GM19468 (cell line): ENCODE data around the gene PSME3.
"Not testable (repeated sequence)": the region's sequence is repeated elsewhere in the genome, so short reads cannot be mapped to it uniquely, and the experiment has no call there.

Experiments used
- ATAC-seq: cut with Tn5 transposase; IDR thresholded peaks from one replicate; pipeline ENCODE4 v1.9.1; 2021; ENCODE audit warnings: mild to moderate bottlenecking, moderate library complexity, moderate number of reproducible peaks; ENCODE audit not compliant: unreplicated experiment; ENCODE audit errors: extremely low read depth

Gene PSME3

DNA sequence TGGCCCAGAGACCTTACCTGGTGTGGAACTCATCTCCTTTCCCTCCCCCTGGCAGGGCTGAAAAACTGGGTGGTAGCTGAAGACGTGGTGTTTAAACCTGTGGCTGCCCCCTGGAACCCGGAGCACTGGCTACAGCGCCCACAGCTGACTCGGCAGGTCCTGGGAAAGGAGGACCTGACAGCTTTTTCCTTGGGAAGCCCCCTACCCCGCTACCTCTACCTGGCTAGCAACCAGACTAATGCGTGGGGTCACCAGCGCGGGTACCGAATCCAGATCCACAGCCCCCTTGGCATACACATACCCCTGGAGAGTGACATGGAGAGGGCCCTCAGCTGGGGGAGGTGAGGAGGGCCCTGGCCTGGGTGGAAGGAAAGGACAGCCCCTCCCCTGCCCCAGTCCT lies 15.8 kb downstream of the PSME3 start:
- ATAC-seq = no peak

DNA sequence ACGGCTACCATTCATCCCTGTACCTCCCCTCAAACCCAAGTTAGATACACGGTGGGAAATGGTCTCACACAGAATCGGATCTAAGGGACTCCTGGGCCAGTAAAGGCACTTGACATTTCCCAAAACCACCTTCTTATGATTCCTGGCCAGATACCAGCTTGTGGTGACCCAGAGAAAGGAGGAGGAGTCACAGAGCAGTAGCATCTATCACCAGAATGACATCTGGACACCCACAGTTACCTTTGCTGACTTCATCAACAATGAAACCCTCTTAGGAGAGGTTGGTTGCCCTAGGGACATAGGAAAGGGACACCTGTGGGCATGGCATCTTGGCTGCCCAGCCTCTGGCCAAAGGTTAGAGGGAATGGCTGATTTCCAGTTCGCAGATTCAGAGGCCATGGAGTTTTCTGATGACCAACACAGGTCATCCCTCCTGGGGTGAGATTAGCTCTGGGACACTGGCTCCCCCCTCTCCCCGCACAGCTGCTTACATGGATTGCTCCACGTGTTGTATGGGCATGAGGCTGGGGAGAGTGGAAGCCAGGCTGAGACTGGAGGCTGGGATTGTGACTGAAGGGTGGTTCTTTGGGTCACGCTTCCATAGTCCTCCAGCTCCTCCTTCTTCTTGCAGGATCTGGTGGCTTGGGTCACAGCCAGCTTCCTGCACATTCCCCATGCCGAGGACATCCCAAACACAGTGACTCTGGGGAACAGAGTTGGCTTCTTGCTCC lies 16.4 kb downstream of the PSME3 start:
- ATAC-seq = no peak

DNA sequence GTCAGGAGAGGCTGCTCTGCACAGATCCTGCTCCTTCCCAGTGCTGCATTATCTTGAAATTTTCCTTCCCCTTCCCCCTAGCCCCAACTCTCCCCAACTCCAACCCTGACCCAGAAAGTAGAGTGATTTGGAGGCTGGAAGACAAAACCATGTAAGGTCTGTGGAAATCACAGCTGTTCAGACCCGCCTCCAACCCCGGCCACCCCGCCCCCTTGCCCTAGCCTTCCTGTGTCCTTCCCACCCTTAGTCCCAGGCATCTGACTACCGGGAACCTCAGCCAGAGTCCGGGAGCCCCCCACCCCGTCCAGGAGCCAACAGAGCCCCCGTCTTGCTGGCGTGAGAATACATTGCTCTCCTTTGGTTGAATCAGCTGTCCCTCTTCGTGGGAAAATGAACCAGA lies 17.8 kb downstream of the PSME3 start, which contains the start of gene AOC3:
Gene AOC3 (plus strand): TSS at position 246 of the 400 bp plus-strand sequence. CDS start 145 bp downstream, at position 391.
- ATAC-seq = no peak

DNA sequence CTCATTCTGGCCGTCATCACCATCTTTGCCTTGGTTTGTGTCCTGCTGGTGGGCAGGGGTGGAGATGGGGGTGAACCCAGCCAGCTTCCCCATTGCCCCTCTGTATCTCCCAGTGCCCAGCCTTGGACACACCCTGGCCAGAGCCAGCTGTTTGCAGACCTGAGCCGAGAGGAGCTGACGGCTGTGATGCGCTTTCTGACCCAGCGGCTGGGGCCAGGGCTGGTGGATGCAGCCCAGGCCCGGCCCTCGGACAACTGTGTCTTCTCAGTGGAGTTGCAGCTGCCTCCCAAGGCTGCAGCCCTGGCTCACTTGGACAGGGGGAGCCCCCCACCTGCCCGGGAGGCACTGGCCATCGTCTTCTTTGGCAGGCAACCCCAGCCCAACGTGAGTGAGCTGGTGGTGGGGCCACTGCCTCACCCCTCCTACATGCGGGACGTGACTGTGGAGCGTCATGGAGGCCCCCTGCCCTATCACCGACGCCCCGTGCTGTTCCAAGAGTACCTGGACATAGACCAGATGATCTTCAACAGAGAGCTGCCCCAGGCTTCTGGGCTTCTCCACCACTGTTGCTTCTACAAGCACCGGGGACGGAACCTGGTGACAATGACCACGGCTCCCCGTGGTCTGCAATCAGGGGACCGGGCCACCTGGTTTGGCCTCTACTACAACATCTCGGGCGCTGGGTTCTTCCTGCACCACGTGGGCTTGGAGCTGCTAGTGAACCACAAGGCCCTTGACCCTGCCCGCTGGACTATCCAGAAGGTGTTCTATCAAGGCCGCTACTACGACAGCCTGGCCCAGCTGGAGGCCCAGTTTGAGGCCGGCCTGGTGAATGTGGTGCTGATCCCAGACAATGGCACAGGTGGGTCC lies 18.4 kb downstream of the PSME3 start:
- not testable (repeated sequence) for ATAC-seq

DNA sequence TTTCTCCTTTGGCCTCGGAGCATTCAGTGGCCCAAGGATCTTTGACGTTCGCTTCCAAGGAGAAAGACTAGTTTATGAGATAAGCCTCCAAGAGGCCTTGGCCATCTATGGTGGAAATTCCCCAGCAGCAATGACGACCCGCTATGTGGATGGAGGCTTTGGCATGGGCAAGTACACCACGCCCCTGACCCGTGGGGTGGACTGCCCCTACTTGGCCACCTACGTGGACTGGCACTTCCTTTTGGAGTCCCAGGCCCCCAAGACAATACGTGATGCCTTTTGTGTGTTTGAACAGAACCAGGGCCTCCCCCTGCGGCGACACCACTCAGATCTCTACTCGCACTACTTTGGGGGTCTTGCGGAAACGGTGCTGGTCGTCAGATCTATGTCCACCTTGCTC lies 19.2 kb downstream of the PSME3 start:
- no peak for ATAC-seq

DNA sequence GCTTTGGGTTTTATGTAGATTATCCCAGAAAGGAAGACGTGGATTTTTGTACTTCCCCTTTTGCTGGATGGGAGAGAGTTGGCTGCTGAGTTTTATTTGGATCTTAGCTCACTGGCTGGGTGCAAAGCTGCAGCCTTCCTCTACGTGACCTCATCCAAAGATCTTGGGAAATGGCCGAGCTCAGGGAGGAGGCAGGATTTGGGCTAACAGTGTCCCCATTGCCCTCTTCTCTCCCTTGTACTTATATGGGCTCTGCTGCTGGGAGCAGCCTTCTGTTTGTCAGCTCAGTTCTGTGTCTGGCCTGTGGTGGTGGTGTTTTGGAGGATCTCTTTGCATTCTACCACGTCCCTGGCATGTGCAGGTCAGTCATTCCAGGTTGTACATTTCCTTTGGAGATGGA lies 19.8 kb downstream of the PSME3 start:
- ATAC-seq = no peak

DNA sequence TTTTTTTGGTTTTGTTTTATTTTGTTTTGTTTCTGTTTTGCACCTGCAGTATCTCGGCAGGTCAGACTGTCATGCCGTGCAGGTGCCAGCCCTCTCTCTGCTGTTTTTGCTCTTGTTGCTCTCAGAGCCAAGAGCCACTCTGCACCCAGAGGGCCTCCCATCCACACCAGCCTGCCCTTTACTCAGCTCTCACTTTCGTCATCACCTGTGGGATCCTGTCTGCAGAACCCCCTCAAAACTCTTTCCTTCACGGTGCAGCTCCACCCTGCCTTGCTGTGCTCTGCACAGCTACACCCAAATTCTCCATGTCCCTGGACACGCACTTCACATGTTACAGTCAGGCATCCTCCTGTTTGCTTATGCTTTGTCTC lies 20.4 kb downstream of the PSME3 start:
- no peak for ATAC-seq

DNA sequence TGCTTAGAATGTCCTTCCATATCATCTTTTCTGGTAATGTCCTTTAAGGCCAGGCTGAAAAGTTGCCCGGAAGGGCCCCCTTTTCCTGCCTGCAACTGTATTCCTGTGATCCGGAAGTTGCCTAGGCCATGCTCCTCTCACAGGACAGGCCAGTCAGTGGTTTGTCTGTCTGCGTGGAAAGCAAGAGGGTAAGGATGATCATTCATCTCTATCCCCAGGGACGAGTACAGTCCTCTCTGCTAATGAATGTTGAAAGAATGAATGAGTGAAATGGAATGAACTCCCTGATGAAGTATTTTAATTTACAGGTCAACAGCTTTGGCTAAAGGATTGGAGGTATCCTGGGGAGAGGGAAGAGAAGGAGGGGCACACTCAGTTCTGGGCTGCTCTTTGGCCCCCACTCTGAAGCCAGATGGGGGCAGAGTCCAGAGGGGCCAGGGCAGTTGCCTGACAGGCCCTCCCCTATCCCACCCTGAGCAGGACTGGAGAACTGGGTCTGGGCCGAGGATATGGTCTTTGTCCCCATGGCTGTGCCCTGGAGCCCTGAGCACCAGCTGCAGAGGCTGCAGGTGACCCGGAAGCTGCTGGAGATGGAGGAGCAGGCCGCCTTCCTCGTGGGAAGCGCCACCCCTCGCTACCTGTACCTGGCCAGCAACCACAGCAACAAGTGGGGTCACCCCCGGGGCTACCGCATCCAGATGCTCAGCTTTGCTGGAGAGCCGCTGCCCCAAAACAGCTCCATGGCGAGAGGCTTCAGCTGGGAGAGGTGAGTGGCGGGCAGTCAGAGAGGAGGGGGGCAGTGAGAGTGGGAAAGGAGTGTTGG lies 21.0 kb downstream of the PSME3 start:
- no peak for ATAC-seq

DNA sequence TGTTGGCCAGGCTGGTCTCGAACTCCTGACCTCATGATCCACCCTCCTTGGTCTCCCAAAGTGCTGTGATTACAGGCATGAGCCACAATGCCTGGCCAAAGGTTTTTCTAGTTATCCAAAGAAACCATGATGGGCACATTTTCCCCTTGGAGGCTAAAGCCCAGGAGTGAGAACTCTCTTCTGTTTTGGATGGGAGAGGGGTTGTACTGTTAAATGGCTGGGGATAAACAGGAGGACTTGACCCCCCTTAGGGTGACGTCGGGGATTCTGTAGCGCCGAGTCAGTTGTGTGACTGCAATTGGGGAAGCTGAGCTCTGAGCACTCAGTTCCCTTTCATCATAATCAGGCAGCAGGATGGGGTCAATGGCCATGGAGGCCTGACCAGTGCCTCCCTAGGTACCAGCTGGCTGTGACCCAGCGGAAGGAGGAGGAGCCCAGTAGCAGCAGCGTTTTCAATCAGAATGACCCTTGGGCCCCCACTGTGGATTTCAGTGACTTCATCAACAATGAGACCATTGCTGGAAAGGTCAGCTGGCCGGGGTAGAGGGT lies 21.9 kb downstream of the PSME3 start:
- no peak for ATAC-seq

DNA sequence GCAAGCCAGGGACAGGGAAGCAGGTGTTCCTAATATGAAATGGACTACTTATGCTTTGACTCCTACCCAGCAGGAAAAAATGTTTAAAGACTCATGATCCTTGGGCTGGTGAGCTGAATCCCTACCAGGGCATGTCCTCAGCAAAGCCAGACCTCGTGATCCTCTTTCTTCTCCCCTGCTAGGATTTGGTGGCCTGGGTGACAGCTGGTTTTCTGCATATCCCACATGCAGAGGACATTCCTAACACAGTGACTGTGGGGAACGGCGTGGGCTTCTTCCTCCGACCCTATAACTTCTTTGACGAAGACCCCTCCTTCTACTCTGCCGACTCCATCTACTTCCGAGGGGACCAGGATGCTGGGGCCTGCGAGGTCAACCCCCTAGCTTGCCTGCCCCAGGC lies 22.9 kb downstream of the PSME3 start:
- not testable (repeated sequence) for ATAC-seq

DNA sequence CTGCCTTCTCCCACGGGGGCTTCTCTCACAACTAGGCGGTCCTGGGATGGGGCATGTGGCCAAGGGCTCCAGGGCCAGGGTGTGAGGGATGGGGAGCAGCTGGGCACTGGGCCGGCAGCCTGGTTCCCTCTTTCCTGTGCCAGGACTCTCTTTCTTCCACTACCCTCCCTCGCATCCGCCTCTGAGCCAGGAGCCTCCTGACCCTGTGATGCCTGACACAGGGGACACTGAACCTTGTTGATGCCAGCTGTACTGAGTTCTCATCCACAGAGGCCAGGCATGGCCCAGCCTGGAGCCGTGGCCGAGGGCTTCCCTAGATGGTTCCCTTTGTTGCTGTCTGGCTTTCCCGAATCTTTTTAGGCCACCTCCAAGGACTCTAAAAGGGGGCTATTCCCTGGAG lies 23.3 kb downstream of the PSME3 start:
- ATAC-seq = not testable (repeated sequence)

DNA sequence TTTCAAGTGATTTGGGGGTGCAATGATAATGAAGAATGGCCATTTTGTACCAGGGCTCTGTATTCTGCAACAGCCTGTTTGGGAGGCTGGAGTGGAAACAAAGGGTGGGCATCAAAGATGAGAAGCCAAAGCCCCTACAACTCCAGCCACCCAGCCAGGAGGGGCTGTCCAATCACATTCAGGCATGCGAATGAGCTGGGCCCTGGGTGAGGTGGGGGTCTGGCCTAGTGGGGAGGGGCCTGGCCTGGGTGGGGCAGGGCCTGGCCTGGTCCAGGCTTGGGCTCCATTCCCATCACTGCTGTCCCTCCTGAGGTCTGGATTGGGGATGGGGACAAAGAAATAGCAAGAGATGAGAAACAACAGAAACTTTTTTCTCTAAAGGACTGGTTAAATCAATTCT lies 24.2 kb downstream of the PSME3 start:
- ATAC-seq = no peak

DNA sequence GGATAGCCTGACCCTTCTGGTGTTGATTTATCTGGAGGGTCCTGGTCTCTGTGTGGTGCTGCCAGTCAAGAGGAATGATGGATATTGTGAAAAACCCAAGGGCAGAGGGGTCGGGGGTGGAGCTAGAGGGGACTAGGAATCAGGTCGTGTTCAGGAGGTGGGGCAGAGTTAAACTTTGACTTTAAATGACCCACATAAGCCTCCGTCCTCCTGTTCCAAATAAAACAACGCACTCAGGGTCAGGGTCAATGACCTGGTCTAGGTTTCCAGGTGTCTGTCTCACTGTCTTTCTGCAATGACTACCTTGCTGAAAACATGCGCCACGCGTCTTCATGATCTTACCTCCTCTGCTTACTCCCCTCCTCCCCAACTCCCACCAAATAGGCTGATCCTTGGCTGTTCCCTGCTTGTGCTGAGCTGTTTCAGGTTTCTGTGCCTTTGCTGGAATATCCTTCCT lies 32.5 kb downstream of the PSME3 start:
- no peak for ATAC-seq

DNA sequence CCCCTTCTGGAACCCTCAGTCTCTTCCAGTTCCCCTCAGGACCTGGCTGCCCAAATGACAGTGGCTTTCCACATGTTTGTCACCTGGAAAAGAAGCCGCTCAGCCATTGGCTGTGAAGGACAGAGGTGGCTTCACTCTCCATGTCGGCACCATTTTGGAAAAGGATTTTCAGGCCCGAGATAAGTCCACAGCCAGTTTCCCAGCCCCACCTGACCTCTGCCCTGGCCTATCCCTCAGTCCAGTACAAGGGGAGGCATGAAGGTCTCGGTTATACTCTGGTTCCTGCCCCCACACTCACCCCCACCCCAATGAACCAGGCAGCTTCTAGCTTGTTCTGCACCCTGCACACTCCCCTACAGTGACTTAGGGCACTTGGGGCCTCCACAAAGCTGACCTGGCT lies 33.0 kb downstream of the PSME3 start:
- ATAC-seq = no peak

DNA sequence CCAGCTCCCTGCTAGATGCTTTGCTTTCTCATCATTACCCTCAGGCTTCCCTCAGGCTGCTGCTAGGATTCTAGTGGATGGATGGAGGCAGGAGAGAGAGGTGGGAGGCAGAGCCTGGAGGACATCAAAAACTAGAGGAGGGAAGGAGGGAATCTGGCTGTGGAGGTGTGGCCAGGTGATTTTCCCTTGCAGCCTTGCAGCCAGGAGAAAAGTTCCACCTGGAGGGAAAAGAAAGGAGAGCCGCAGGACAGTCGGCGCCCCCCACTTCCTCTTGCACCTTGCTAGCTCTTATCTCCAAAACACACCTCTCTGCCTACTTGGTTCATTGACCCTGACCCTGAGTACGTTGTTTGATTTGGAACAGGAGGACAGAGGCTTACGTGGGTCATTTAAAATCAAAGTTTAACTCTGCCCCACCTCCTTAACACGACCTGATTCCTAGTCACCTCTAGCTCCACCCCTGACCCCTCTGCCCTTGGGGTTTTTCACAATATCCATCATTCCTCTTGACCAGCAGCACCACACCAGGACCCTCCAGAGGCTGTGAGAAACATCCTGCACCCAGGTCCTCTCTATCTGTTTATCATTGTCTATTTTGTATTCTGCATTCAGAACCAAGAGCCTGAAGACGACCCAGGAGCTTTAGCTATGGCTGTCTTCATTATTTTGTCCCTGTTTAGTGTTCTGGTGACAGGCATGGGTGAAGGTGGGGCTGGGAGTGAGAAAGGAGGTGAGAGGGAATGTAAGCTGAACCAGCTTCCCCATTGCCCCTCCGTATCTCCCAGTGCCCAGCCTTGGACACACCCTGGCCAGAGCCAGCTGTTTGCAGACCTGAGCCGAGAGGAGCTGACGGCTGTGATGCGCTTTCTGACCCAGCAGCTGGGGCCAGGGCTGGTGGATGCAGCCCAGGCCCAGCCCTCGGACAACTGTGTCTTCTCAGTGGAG lies 33.7 kb downstream of the PSME3 start:
- ATAC-seq = no peak

DNA sequence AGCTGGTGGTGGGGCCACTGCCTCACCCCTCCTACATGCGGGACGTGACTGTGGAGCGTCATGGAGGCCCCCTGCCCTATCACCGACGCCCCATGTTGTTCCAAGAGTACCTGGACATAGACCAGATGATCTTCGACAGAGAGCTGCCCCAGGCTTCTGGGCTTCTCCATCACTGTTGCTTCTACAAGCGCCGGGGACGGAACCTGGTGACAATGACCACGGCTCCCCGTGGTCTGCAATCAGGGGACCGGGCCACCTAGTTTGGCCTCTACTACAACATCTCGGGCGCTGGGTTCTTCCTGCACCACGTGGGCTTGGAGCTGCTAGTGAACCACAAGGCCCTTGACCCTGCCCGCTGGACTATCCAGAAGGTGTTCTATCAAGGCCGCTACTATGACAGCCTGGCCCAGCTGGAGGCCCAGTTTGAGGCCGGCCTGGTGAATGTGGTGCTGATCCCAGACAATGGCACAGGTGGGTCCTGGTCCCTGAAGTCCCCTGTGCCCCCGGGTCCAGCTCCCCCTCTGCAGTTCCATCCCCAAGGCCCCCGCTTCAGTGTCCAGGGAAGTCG lies 34.6 kb downstream of the PSME3 start:
- not testable (repeated sequence) for ATAC-seq

DNA sequence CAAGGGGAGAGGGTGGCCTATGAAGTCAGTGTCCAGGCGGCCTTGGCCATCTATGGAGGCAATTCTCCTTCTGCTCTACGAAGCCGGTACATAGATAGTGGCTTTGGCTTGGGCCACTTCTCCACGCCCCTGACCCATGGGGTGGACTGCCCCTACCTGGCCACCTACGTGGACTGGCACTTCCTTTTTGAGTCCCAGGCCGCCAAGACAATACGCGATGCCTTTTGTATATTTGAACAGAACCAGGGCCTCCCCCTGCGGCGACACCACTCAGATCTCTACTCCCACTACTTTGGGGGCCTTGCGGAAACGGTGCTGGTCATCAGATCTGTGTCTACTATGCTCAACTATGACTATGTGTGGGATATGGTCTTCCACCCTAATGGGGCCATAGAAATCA lies 35.1 kb downstream of the PSME3 start:
- ATAC-seq = no peak

DNA sequence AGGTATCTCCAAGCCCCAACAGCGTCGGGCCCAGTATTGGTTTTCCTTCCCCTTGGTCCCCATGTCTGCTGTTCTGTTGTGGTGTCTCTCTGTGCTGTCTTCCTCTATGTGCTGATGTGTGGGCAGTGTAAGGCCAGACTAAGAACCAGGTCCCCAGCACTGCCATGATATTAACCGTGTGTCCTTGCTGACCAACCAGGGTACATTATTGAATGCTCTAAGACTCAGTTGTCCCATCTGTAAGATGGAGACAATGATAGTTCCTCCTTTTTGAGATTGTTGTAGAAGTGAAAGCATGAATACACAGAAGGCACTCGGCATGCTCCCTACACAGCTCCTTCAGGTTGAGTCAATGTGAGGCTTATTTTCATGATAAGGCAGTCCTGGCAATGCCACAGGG lies 38.5 kb downstream of the PSME3 start:
- ATAC-seq = no peak
